HepG2 (cell line): ENCODE data around the gene FIBP. TPM values are rescaled to one million over a fixed set of nuclear protein-coding genes. Genes with fewer than 3 reads are reported as not detected.
A peak's percentile ranks its signal among the peaks of the same experiment; 100 is the strongest.

ENCODE experiments used
- ATAC-seq: fragments of 200-7000 bp; cut with Tn5 transposase; 3 replicates; pipeline ENCODE4 v1.9.1; 2020; ENCODE audit warnings: mild to moderate bottlenecking, moderate library complexity
- BruUV-seq: library from RNA; stranded (reverse); fragments of 400-500 nt; replicated peaks from 2 replicates; lab custom pipeline; 2021; lab: Mats Ljungman, UMichigan
- CTCF ChIA-PET: fragments of 300-600 bp; formaldehyde crosslinking; extraction: SDS; loops from one replicate; lab custom pipeline; 2021; ENCODE audit warnings: low total read pairs, inconsistent platforms, low intra/inter-chr PET ratio; lab: Yijun Ruan, JAX
- POLR2A ChIA-PET: fragments of 350-600 bp; sonication (Branson Sonifier 250); formaldehyde crosslinking; loops from one replicate; lab custom pipeline; 2020; ENCODE audit warnings: antibody characterized with exemption, inconsistent platforms; lab: Yijun Ruan, JAX
- DNase-seq: peaks from one replicate; pipeline ENCODE4 v3.0.0-alpha.2; 2015; ENCODE audit warnings: low spot score
- FAIRE-seq: peaks from 3 replicates; lab custom pipeline; 2011; peaks lifted over from hg19 to GRCh38; lab: Jason Lieb, UNC
- H2AFZ ChIP-seq: one replicate; pipeline ENCODE4 v1.6.1; 2011; ENCODE audit warnings: low read length, inconsistent platforms
- H3K27ac ChIP-seq: fragments of 300-600 bp; 3 replicates; pipeline ENCODE4 v1.8.0; 2011; ENCODE audit warnings: mixed run types, mild to moderate bottlenecking, mixed read lengths, low read length, inconsistent platforms; ENCODE audit not compliant: insufficient read depth; ENCODE audit errors: extremely low read length
- H3K27me3 ChIP-seq, 2 experiments: fragments of 200-600 bp in 1 of 2; 2 replicates in 1 of 2; 3 replicates in 1 of 2; pipeline versions ENCODE4 v1.6.0 to v1.8.0; 2011; ENCODE audit warnings: low read length in 2 of 2, mild to moderate bottlenecking in 2 of 2, moderate library complexity in 2 of 2, inconsistent platforms in 1 of 2; ENCODE audit not compliant: insufficient read depth in 2 of 2, control insufficient read depth in 1 of 2
- H3K36me3 ChIP-seq, 2 experiments: fragments of 200-600 bp in 1 of 2; replicated peaks in 1 of 2; 2 replicates in 1 of 2; 3 replicates in 1 of 2; pipeline versions ENCODE4 v1.5.1 to v1.8.0; 2011; ENCODE audit warnings: low read length in 2 of 2, inconsistent platforms in 1 of 2; ENCODE audit not compliant: insufficient read depth in 2 of 2, control insufficient read depth in 1 of 2
- H3K4me1 ChIP-seq: 2 replicates; pipeline ENCODE4 v1.5.1; 2012; ENCODE audit warnings: low read length, inconsistent platforms; ENCODE audit not compliant: insufficient read depth
- H3K4me2 ChIP-seq: 2 replicates; pipeline ENCODE4 v1.6.0; 2011; ENCODE audit warnings: low read depth, low read length, inconsistent platforms
- H3K4me3 ChIP-seq, 3 experiments: fragments of 200-600 bp in 1 of 3; sonication (generic), shearing (Covaris generic) in 1 of 3; replicated peaks in 1 of 3; 2 replicates each; pipeline ENCODE4 v1.5.1; 2011 to 2016; ENCODE audit warnings: low read length in 3 of 3, inconsistent platforms in 2 of 3, low read depth in 2 of 3, mild to moderate bottlenecking in 2 of 3, control low read depth in 1 of 3, mixed read lengths in 1 of 3; ENCODE audit not compliant: insufficient read depth in 1 of 3
- H3K79me2 ChIP-seq: one replicate; pipeline ENCODE4 v1.6.1; 2011; ENCODE audit warnings: low read length, inconsistent platforms; ENCODE audit not compliant: insufficient read depth
- H3K9ac ChIP-seq: 2 replicates; pipeline ENCODE4 v1.6.0; 2011; ENCODE audit warnings: mild to moderate bottlenecking, low read depth, low read length, inconsistent platforms; ENCODE audit not compliant: insufficient read depth
- H3K9me3 ChIP-seq: 2 replicates; pipeline ENCODE4 v1.5.1; 2012; ENCODE audit warnings: mild to moderate bottlenecking, low read length
- H4K20me1 ChIP-seq: 2 replicates; pipeline ENCODE4 v1.6.0; 2011; ENCODE audit warnings: inconsistent platforms, mild to moderate bottlenecking, low read length, moderate library complexity; ENCODE audit not compliant: insufficient read depth
- ATF4 ChIP-seq, 2 experiments: fragments of 450-650 bp in 1 of 2; sonication (generic) in 1 of 2; formaldehyde crosslinking; IDR thresholded peaks; 2 replicates each; pipeline versions ENCODE4 v1.5.0 to v1.8.0; 2020 to 2022; ENCODE audit warnings: mild to moderate bottlenecking in 1 of 2, missing genetic modification reagents in 1 of 2
- KLF12 ChIP-seq: sonication (generic); formaldehyde crosslinking; IDR thresholded peaks from 2 replicates; pipeline ENCODE4 v1.4.0; 2020; ENCODE audit warnings: missing genetic modification reagents, borderline replicate concordance
- MAFK ChIP-seq, 2 experiments: IDR thresholded peaks in 1 of 2; conservative IDR thresholded peaks in 1 of 2; 2 replicates each; pipeline ENCODE4 v1.6.1; 2011; ENCODE audit warnings: improper control_type of control experiment in 2 of 2, low read length in 2 of 2
- MYC ChIP-seq: sonication (generic); formaldehyde crosslinking; IDR thresholded peaks from 2 replicates; pipeline ENCODE4 v1.9.0; 2021; ENCODE audit warnings: missing genetic modification reagents, borderline replicate concordance
- NFE2 ChIP-seq: sonication (generic); formaldehyde crosslinking; IDR thresholded peaks from 2 replicates; pipeline ENCODE4 v1.4.0; 2020; ENCODE audit warnings: missing genetic modification reagents
- RARG ChIP-seq: sonication (generic); formaldehyde crosslinking; IDR thresholded peaks from 2 replicates; pipeline ENCODE4 v1.4.0; 2020; ENCODE audit warnings: low read depth, mild to moderate bottlenecking, missing genetic modification reagents
- SATB2 ChIP-seq: sonication (generic); formaldehyde crosslinking; IDR thresholded peaks from 2 replicates; pipeline ENCODE4 v1.5.0; 2020; ENCODE audit warnings: missing genetic modification reagents
- ZNF44 ChIP-seq: sonication (generic); formaldehyde crosslinking; IDR thresholded peaks from 2 replicates; pipeline ENCODE4 v1.5.1; 2020; ENCODE audit warnings: mild to moderate bottlenecking, missing genetic modification reagents
- ZNF441 ChIP-seq: sonication (generic); formaldehyde crosslinking; IDR thresholded peaks from 2 replicates; pipeline ENCODE4 v1.7.0; 2021; ENCODE audit warnings: missing genetic modification reagents, borderline replicate concordance
- ZNF569 ChIP-seq: sonication (generic); formaldehyde crosslinking; IDR thresholded peaks from 2 replicates; pipeline ENCODE4 v1.5.0; 2020; ENCODE audit warnings: mild to moderate bottlenecking, missing genetic modification reagents, moderate library complexity, borderline replicate concordance
- ZNF652 ChIP-seq: IDR thresholded peaks from 2 replicates; pipeline ENCODE4 v1.6.1; 2016; ENCODE audit warnings: low read depth, borderline replicate concordance
- ZSCAN12 ChIP-seq: sonication (generic); formaldehyde crosslinking; IDR thresholded peaks from 2 replicates; pipeline ENCODE4 v1.9.0; 2021; ENCODE audit warnings: mild to moderate bottlenecking, missing genetic modification reagents
- WGBS: methylation state at CpG from one replicate; pipeline ENCODE4 v1.1.6; 2017; ENCODE audit warnings: low lambda C conversion rate; 5-methylcytosine and 5-hydroxymethylcytosine counted together
- in situ Hi-C: cut with HindIII; loops from 2 replicates; pipeline ENCODE4 v1.10.0; 2017; ENCODE audit warnings: low pct_unique_long_range_greater_than_20kb; ENCODE audit not compliant: extremely low pct_ligation_motif_present
- intact Hi-C: fragments of 100-400 bp; cut with micrococcal nuclease; formaldehyde crosslinking; loops from one replicate; pipeline ENCODE4 v1.10.0; 2022; ENCODE audit not compliant: unreplicated experiment
- polyA plus RNA-seq, 8 experiments: library from polyadenylated mRNA; depleted of rRNA in 3 of 8; stranded (reverse) in 7 of 8; unstranded in 1 of 8; fragments of >200 nt; fragmentation: Illumina TruSeq in 4 of 8; extraction: Trizol in 4 of 8; gene quantifications; 2 replicates each; pipeline versions ENCODE4 v1.2.1 to v1.2.3, GENCODE V29; 2011 to 2016; ENCODE audit warnings: low read depth in 4 of 8, missing spikeins in 1 of 8, mixed read lengths in 1 of 8; ENCODE audit not compliant: insufficient read depth in 1 of 8
- total RNA-seq, 5 experiments: library from RNA; depleted of rRNA; stranded (reverse); fragments of >200 nt; fragmentation: Illumina TruSeq; extraction: Trizol; gene quantifications; 2 replicates each; pipeline ENCODE4 v1.2.3, GENCODE V29; 2016; ENCODE audit warnings: low read depth in 1 of 5

The FIBP gene
- total and polyA plus RNA-seq, 2 of the 13 experiments (the other 11 are each of a cell fraction or from before 2014, with no cell fraction given): 42.9 to 62.1 TPM

GRCh38 chr11:65861165-65861505 lies 27.1 kb downstream of the FIBP start:
- peaks cover 14 to 43% of the 10 kb centered on the region in 2 experiments; a peak in 4 of 5 replicates for H3K36me3 ChIP-seq
- BruUV-seq: no TSS peak

More at GRCh38 chr11:65861165-65861505, 27.1 kb downstream of the FIBP start:
- CTCF ChIA-PET: interaction anchor here (1.4 to 1.9 kb wide), 3 partner anchors 23 to 150 kb away, joined by 3 to 7 read pairs (median 6); no protein-coding TSS in a partner anchor
- Histone ChIP-seq H3K9ac (peak overlapping the region; percentile 89), H2AFZ (no peak overlapping the region), H3K27me3 (no peaks in the 10 kb centered on the region; a peak in 1 of 5 replicates), H3K27ac (peak overlapping the region; percentile 90), H3K4me2 (peak overlapping the region; percentile 100), H3K9me3 (no peaks in the 10 kb centered on the region), H3K79me2 (peaks cover 26% of the 10 kb centered on the region), H3K4me1 (peaks cover 35% of the 10 kb centered on the region), H3K4me3 (peak overlapping the region; percentile 80 to 99 (median 89)), H4K20me1 (peaks cover 15% of the 10 kb centered on the region)
- no peak for DNase-seq
- TF ChIP-seq ATF4 (CRISPR knock-in tag; IDR thresholded peaks at IDR 0.05) (peak in 1 of 2 experiments; percentile 64; a peak in 2 of 4 replicates), ZNF44 (CRISPR knock-in tag) (0 out of 2 replicates have a peak, but pooled peaks have one; percentile 4), SATB2 (CRISPR knock-in tag) (0 out of 2 replicates have a peak, but pooled peaks have one; percentile 15), NFE2 (CRISPR knock-in tag) (no peak), KLF12 (peak; percentile 8; the same call in 1 of the 2 replicates), ZSCAN12 (CRISPR knock-in tag) (no peak), ZNF569 (CRISPR knock-in tag) (0 out of 2 replicates have a peak, but pooled peaks have one; percentile 4), MAFK (conservative IDR thresholded peaks at IDR 0.05 in 1 of 2, IDR thresholded peaks at IDR 0.05 in 1 of 2; ENCODE audit: low read length in 2 of 2) (no peak), ZNF441 (CRISPR knock-in tag) (0 out of 2 replicates have a peak, but pooled peaks have one; percentile 30), MYC (CRISPR knock-in tag) (0 out of 2 replicates have a peak, but pooled peaks have one; percentile 5), ZNF652 (peak; percentile 75), RARG (CRISPR knock-in tag) (0 out of 2 replicates have a peak, but pooled peaks have one; percentile 8)
- intact Hi-C loops: no loop called here
- no peak for FAIRE-seq
- 7% methylated on average over 12 of the region's 14 CpGs for WGBS
- in situ Hi-C loops: no loop called here
- no peak for ATAC-seq
- POLR2A ChIA-PET: interaction anchor here (0.7 to 5.4 kb wide), 5 partner anchors 10 to 141 kb away, joined by 3 to 81 read pairs (median 20); partner anchors contain the start of genes BANF1, CCDC85B, EFEMP2 and EIF1AD
